Upper lobe of right lung (tissue), 1 donor: ENCODE data around the gene TBC1D3L. TPM values are rescaled to one million over a fixed set of nuclear protein-coding genes. Genes with fewer than 3 reads are reported as not detected.
"Not testable (repeated sequence)": the region's sequence is repeated elsewhere in the genome, so short reads cannot be mapped to it uniquely, and the experiment has no call there.

ENCODE experiments used
- ATAC-seq: fragments of 200-7000 bp; cut with Tn5 transposase; one replicate; pipeline ENCODE4 v1.9.1; 2020; ENCODE audit warnings: mild to moderate bottlenecking, moderate library complexity
- DNase-seq: peaks from one replicate; pipeline ENCODE4 v3.0.0-alpha.2; 2020
- H3K27ac ChIP-seq: fragments of 200-600 bp; one replicate; pipeline ENCODE4 v1.8.0; 2022
- H3K27me3 ChIP-seq: fragments of 200-600 bp; one replicate; pipeline ENCODE4 v1.8.0; 2022; ENCODE audit warnings: mild to moderate bottlenecking
- H3K36me3 ChIP-seq: fragments of 200-600 bp; one replicate; pipeline ENCODE4 v1.8.0; 2022
- H3K4me1 ChIP-seq: fragments of 200-600 bp; one replicate; pipeline ENCODE4 v1.8.0; 2022
- H3K4me3 ChIP-seq: fragments of 200-600 bp; one replicate; pipeline ENCODE4 v1.8.0; 2022; ENCODE audit warnings: mild to moderate bottlenecking
- H3K9me3 ChIP-seq: fragments of 200-600 bp; one replicate; pipeline ENCODE4 v1.8.0; 2022
- intact Hi-C: fragments of 100-400 bp; cut with DNase I; formaldehyde crosslinking; loops from one replicate; pipeline ENCODE4 v1.11.0; 2022
- long read RNA-seq: library from polyadenylated mRNA; unstranded; transcript quantifications from one replicate; pipeline ENCODE4 v2.0.0, GENCODE V29; 2021
- total RNA-seq: library from RNA; stranded (reverse); fragmentation: NEBNext Ultra II Directional; extraction: Animal tissue kit (Norgen Biotek cat#: 25700); gene quantifications from one replicate; pipeline ENCODE4 v1.2.1, GENCODE V29; 2021
- donor health status: DM: no; HTN: yes; CAD: no; lungs with severe emphysema.

TBC1D3L gene
- total RNA-seq = 21.8 TPM
- long read RNA-seq, partial matches to known transcripts = 6 of 14 reads
- long read RNA-seq, other reads (novel, unspliced or antisense) = 7 of 14 reads

GRCh38 chr17:37988960-37989359, at the start of gene TBC1D3L:
Gene TBC1D3L (minus strand): TSS chr17:37989060. CDS start chr17:37987520, 1,540 bp downstream.
- H3K9me3 ChIP-seq, H3K4me1 ChIP-seq, DNase-seq, H3K4me3 ChIP-seq, H3K36me3 ChIP-seq, H3K27me3 ChIP-seq, H3K27ac ChIP-seq, intact Hi-C loops, ATAC-seq: not testable (repeated sequence)

- H3K4me3 ChIP-seq, H3K27me3 ChIP-seq, H3K27ac ChIP-seq, H3K4me1 ChIP-seq, H3K36me3 ChIP-seq, intact Hi-C loops, DNase-seq, H3K9me3 ChIP-seq, ATAC-seq: not testable (repeated sequence)
These were observed 14.8 kb upstream of the TBC1D3L start, which contains the start of gene TBC1D3D for GRCh38 chr17:38003676-38004075. Gene TBC1D3D (plus strand): TSS chr17:38003976. CDS start chr17:38005561, 1,585 bp downstream.

Other genes with a start within 250 kb of the TBC1D3L start
- gene HNF1B, start 244.0 kb downstream of the TBC1D3L start, total RNA-seq = 19.8 TPM
- not detected for gene TBC1D3K, start 64.6 kb downstream of the TBC1D3L start, total RNA-seq
- gene TBC1D3D, start 14.9 kb upstream of the TBC1D3L start, total RNA-seq = not detected
- gene TBC1D3C, start 79.6 kb upstream of the TBC1D3L start, total RNA-seq = not detected
- not detected for gene TBC1D3E, start 138.9 kb upstream of the TBC1D3L start, total RNA-seq
- not detected for gene TBC1D3, start 203.5 kb upstream of the TBC1D3L start, total RNA-seq